Endothelial cell of umbilical vein (primary cell): ENCODE measurements around the gene C1orf116.

Experiments used
- EZH2 ChIP-seq: IDR thresholded peaks from 2 replicates; pipeline ENCODE4 v1.6.1; 2012; ENCODE audit warnings: borderline replicate concordance, low read depth, mild to moderate bottlenecking, moderate library complexity, low read length, inconsistent platforms; ENCODE audit not compliant: severe bottlenecking
- FOS ChIP-seq: IDR thresholded peaks from 2 replicates; pipeline ENCODE4 v1.6.1; 2011; ENCODE audit warnings: mild to moderate bottlenecking, low read length, moderate library complexity, borderline replicate concordance; ENCODE audit not compliant: insufficient read depth
- GATA2 ChIP-seq: IDR thresholded peaks from 2 replicates; pipeline ENCODE4 v1.7.0; 2011; ENCODE audit warnings: low read depth, mild to moderate bottlenecking, moderate library complexity, mixed read lengths, low read length; ENCODE audit not compliant: insufficient read length, insufficient read depth
- MYC ChIP-seq: IDR thresholded peaks from one replicate; pipeline ENCODE4 v1.6.1; 2011; ENCODE audit warnings: mild to moderate bottlenecking, low read depth, low read length
- POLR2A ChIP-seq: IDR thresholded peaks from 2 replicates; pipeline ENCODE4 v1.6.1; 2012; ENCODE audit warnings: low read depth, mild to moderate bottlenecking, control low read depth, low read length
- POLR2AphosphoS5 ChIP-seq: IDR thresholded peaks from 2 replicates; pipeline ENCODE4 v1.6.1; 2012; ENCODE audit warnings: low read depth, mild to moderate bottlenecking, control low read depth, low read length, moderate library complexity; ENCODE audit not compliant: insufficient read depth
- TF ChIP-seq, protein P1 (sequence below), 2 donors: IDR thresholded peaks; 1 replicate in 1 of 2; 2 replicates in 1 of 2; pipeline ENCODE4 v1.5.1; 2011; ENCODE audit warnings: low read length in 2 of 2, mild to moderate bottlenecking in 2 of 2, moderate library complexity in 2 of 2, control low read depth in 1 of 2, inconsistent platforms in 1 of 2, low read depth in 1 of 2; ENCODE audit not compliant: insufficient read depth in 1 of 2; ENCODE audit errors: extremely low read depth in 1 of 2
- TF ChIP-seq, protein P2 (sequence below): IDR thresholded peaks from 2 replicates; pipeline ENCODE4 v1.6.1; 2011; ENCODE audit not compliant: insufficient read depth, insufficient read length

DNA sequence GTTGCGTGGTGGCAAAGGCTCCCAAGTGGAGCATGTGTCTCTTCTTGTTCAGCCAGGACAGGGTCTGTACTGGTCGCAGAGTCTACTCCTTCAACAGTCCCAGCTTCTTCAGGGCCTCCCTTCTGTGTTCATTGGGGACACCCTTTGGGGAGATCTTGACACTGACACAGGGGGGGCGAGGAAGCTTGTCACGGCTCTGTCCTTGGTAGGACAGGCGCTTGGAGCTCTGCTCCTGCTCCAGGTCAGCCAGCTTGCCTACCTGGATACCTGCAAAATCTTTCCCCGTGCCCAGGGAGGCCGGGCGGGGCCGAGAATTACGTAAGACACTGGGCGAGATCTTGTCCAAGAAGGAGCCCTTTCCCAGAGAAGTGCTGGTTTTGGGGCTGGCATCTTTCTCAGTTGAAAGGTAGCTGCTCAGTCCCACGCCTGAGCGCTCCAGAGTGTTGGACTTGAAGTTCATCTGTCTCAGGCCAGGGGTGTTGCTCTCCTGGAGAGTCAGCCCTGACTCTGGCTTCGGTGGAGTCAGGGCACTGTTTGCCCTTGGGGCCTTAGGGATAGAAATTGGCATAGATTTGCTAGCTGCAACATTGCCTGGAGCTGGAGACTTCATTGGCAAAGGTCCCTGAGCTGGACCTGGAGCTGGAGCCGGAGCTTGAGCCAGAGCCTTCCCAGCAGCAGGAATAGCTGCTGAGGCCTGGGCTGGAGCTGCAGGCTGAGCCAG lies 10.5 kb downstream of the C1orf116 start:
- TF ChIP-seq, protein P1, sequence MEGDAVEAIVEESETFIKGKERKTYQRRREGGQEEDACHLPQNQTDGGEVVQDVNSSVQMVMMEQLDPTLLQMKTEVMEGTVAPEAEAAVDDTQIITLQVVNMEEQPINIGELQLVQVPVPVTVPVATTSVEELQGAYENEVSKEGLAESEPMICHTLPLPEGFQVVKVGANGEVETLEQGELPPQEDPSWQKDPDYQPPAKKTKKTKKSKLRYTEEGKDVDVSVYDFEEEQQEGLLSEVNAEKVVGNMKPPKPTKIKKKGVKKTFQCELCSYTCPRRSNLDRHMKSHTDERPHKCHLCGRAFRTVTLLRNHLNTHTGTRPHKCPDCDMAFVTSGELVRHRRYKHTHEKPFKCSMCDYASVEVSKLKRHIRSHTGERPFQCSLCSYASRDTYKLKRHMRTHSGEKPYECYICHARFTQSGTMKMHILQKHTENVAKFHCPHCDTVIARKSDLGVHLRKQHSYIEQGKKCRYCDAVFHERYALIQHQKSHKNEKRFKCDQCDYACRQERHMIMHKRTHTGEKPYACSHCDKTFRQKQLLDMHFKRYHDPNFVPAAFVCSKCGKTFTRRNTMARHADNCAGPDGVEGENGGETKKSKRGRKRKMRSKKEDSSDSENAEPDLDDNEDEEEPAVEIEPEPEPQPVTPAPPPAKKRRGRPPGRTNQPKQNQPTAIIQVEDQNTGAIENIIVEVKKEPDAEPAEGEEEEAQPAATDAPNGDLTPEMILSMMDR (IDR thresholded peaks at IDR 0.05; ENCODE audit: extremely low read depth in 1 of 2, insufficient read depth in 1 of 2, low read depth in 1 of 2, low read length in 2 of 2): no peak
- TF ChIP-seq MYC (no peak), EZH2 (no peak), POLR2A (no peak), POLR2AphosphoS5 (no peak), GATA2 (no peak), FOS (no peak)
- TF ChIP-seq, protein P2, sequence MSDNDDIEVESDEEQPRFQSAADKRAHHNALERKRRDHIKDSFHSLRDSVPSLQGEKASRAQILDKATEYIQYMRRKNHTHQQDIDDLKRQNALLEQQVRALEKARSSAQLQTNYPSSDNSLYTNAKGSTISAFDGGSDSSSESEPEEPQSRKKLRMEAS: no peak
